ENCODE data around the gene DCTN4. TPM values are rescaled to one million over a fixed set of nuclear protein-coding genes. Genes with fewer than 3 reads are reported as not detected.

The DCTN4 gene
- total RNA-seq, 1 experiment from 2014 or later, result 66.8 TPM

- no peaks in the 10 kb centered on the region for H3K4me1 ChIP-seq (ENCODE audit: control insufficient read depth, insufficient read depth, low read length)
- CTCF ChIA-PET, result no interaction called here
- POLR2A ChIA-PET, result interaction anchor here (0.6 kb wide), 1 partner anchor 95 kb away, joined by 6 read pairs; no protein-coding TSS in a partner anchor
Measured at GRCh38 chr5:150766251-150766650, 7.4 kb upstream of the DCTN4 start.

GRCh38 chr5:150765799-150766169, 7.0 kb upstream of the DCTN4 start:
- Histone ChIP-seq H3K4me1 (ENCODE audit: control insufficient read depth, insufficient read depth, low read length) (no peaks in the 10 kb centered on the region), H3K27ac (ENCODE audit: low read length) (no peak overlapping the region), H3K36me3 (ENCODE audit: control insufficient read depth, insufficient read depth, low read length) (no peaks in the 10 kb centered on the region), H3K27me3 (ENCODE audit: control insufficient read depth, insufficient read depth, low read length) (no peaks in the 10 kb centered on the region), H3K4me3 (ENCODE audit: low read depth in 2 of 2, low read length in 2 of 2) (no peak overlapping the region), H3K9me3 (ENCODE audit: control insufficient read depth, insufficient read depth, low read depth, low read length) (no peaks in the 10 kb centered on the region)
- BruUV-seq (replicated peaks), result no TSS peak
- POLR2A ChIA-PET, result no interaction called here
- TF ChIP-seq TCF7L2 (IDR thresholded peaks at IDR 0.05; ENCODE audit: low read depth, low read length) (no peak), CTCF (IDR thresholded peaks at IDR 0.05) (no peak), SIN3A (IDR thresholded peaks at IDR 0.05; ENCODE audit: borderline replicate concordance, insufficient read depth, low read depth, low read length) (no peak), POLR2AphosphoS5 (IDR thresholded peaks at IDR 0.05; ENCODE audit: low read depth, low read length) (no peak), REST (IDR thresholded peaks at IDR 0.05; ENCODE audit: insufficient read depth in 1 of 2, low read depth in 2 of 2, low read length in 1 of 2) (no peak)
- in situ Hi-C loops (cut with HindIII; ENCODE audit: low pct_unique_long_range_greater_than_20kb, low sequenced_read_pairs) (no loop called here), intact Hi-C loops (cut with micrococcal nuclease; ENCODE audit: unreplicated experiment) (no loop called here)
- DNase-seq (ENCODE audit: low read depth, low spot score) (no peak), ATAC-seq (no peak)
- CTCF ChIA-PET, result no interaction called here

More at GRCh38 chr5:150766251-150766650, 7.4 kb upstream of the DCTN4 start:
- in situ Hi-C loops (cut with HindIII; ENCODE audit: low pct_unique_long_range_greater_than_20kb, low sequenced_read_pairs), result no loop called here
- Histone ChIP-seq H3K9me3 (ENCODE audit: control insufficient read depth, insufficient read depth, low read depth, low read length) (no peaks in the 10 kb centered on the region), H3K4me3 (ENCODE audit: low read depth in 2 of 2, low read length in 2 of 2) (no peak overlapping the region), H3K36me3 (ENCODE audit: control insufficient read depth, insufficient read depth, low read length) (no peaks in the 10 kb centered on the region), H3K27me3 (ENCODE audit: control insufficient read depth, insufficient read depth, low read length) (no peaks in the 10 kb centered on the region), H3K27ac (ENCODE audit: low read length) (no peak overlapping the region)
- BruUV-seq (replicated peaks), result no TSS peak
- DNase-seq (ENCODE audit: low read depth, low spot score) (no peak), ATAC-seq (no peak)
- intact Hi-C loops (cut with micrococcal nuclease; ENCODE audit: unreplicated experiment), result no loop called here
- TF ChIP-seq TCF7L2 (IDR thresholded peaks at IDR 0.05; ENCODE audit: low read depth, low read length) (no peak), REST (IDR thresholded peaks at IDR 0.05; ENCODE audit: insufficient read depth in 1 of 2, low read depth in 2 of 2, low read length in 1 of 2) (no peak), POLR2AphosphoS5 (IDR thresholded peaks at IDR 0.05; ENCODE audit: low read depth, low read length) (no peak), CTCF (IDR thresholded peaks at IDR 0.05) (no peak), SIN3A (IDR thresholded peaks at IDR 0.05; ENCODE audit: borderline replicate concordance, insufficient read depth, low read depth, low read length) (no peak)

Data from Panc1 (cell line).